NCI-H128 (cell line): Measurements from ENCODE around the gene RRP9.
"Not testable (repeated sequence)": the region's sequence is repeated elsewhere in the genome, so short reads cannot be mapped to it uniquely, and the experiment has no call there.

Experiments
- DNase-seq: peaks from one replicate; lab custom pipeline; 2025; ENCODE audit not compliant: unreplicated experiment; lab: John Stamatoyannopoulos, UW

Gene RRP9

GRCh38 chr3:51938780-51939425 is 2.8 kb downstream of the RRP9 start:
- no peak for DNase-seq

- DNase-seq: no peak
These were observed 3.9 kb downstream of the RRP9 start for GRCh38 chr3:51937611-51938450.

- no peak for DNase-seq
These were observed 4.7 kb downstream of the RRP9 start for GRCh38 chr3:51937014-51937413.

GRCh38 chr3:51935886-51936755 is 5.6 kb downstream of the RRP9 start:
- no peak for DNase-seq

GRCh38 chr3:51934991-51935885 is 6.5 kb downstream of the RRP9 start:
- DNase-seq: no peak

GRCh38 chr3:51934139-51934850 is 7.4 kb downstream of the RRP9 start:
- DNase-seq: no peak

- DNase-seq: no peak
These were observed 8.1 kb downstream of the RRP9 start for GRCh38 chr3:51933471-51934138.

GRCh38 chr3:51932471-51933370 is 9.0 kb downstream of the RRP9 start:
- no peak for DNase-seq

GRCh38 chr3:51931756-51932155 is 9.9 kb downstream of the RRP9 start:
- no peak for DNase-seq

- no peak for DNase-seq
These were observed 11.3 kb downstream of the RRP9 start for GRCh38 chr3:51930439-51930838.

- no peak for DNase-seq
These were observed 12.2 kb downstream of the RRP9 start for GRCh38 chr3:51929420-51930003.

- not testable (repeated sequence) for DNase-seq
These were observed 12.7 kb downstream of the RRP9 start for GRCh38 chr3:51928981-51929380.

GRCh38 chr3:51928438-51928837 is 13.3 kb downstream of the RRP9 start:
- DNase-seq: no peak

GRCh38 chr3:51927061-51927977 is 14.4 kb downstream of the RRP9 start:
- no peak for DNase-seq

GRCh38 chr3:51921081-51921578 is 20.6 kb downstream of the RRP9 start:
- DNase-seq: no peak

- no peak for DNase-seq
These were observed 25.3 kb downstream of the RRP9 start for GRCh38 chr3:51916418-51916817.

GRCh38 chr3:51908026-51908425 is 33.7 kb downstream of the RRP9 start:
- DNase-seq: no peak
